HCT116 (cell line): ENCODE data around the gene CHERP. TPM values are rescaled to one million over a fixed set of nuclear protein-coding genes. Genes with fewer than 3 reads are reported as not detected.

ENCODE experiments used
- ATAC-seq: fragments of 200-7000 bp; cut with Tn5 transposase; 2 replicates; pipeline ENCODE4 v1.9.1; 2020; ENCODE audit warnings: mild to moderate bottlenecking, moderate library complexity
- BruUV-seq: library from RNA; stranded (reverse); fragments of 400-500 nt; replicated peaks from 2 replicates; lab custom pipeline; 2021; lab: Mats Ljungman, UMichigan
- CTCF ChIA-PET: fragments of 300-600 bp; sonication (Branson Sonifier 250); formaldehyde crosslinking; loops from one replicate; lab custom pipeline; 2021; ENCODE audit warnings: antibody characterized with exemption; lab: Charles Lee
- POLR2A ChIA-PET: fragments of 300-600, 350-600 bp; sonication (Branson Sonifier 250); formaldehyde crosslinking; loops from one replicate; lab custom pipeline; 2021; ENCODE audit warnings: antibody characterized with exemption; lab: Charles Lee
- RAD21 ChIA-PET, 2 experiments: fragments of 300-600 bp; sonication (Branson Sonifier 250); formaldehyde crosslinking; loops; one replicate each; lab custom pipeline; 2023; ENCODE audit warnings: low total read pairs in 2 of 2; ENCODE audit not compliant: uncharacterized antibody in 2 of 2, unreplicated experiment in 2 of 2, low non-redundant PET in 1 of 2; lab: Charles Lee
- DNase-seq: peaks from one replicate; pipeline ENCODE4 v3.0.0-alpha.2; 2010; ENCODE audit warnings: low read depth, low spot score
- H2AFZ ChIP-seq: fragments of 200-600 bp; shearing (Covaris generic), sonication (generic); 2 replicates; pipeline ENCODE4 v1.6.1; 2017; ENCODE audit warnings: low read depth, mixed run types, mixed read lengths, antibody characterized with exemption, low read length; ENCODE audit not compliant: poor library complexity, severe bottlenecking
- H3K27ac ChIP-seq: 2 replicates; pipeline ENCODE4 v1.5.1; 2012; ENCODE audit warnings: low read depth, low read length
- H3K27me3 ChIP-seq: fragments of 200-600 bp; sonication (generic); 2 replicates; pipeline ENCODE4 v1.6.1; 2016; ENCODE audit warnings: mixed run types, low read length, mixed read lengths; ENCODE audit not compliant: insufficient read depth
- H3K36me3 ChIP-seq, 2 experiments: fragments of 200-500 bp in 1 of 2; fragments of 200-600 bp in 1 of 2; sonication (Bioruptor generic) in 1 of 2; sonication (generic) in 1 of 2; 2 replicates each; pipeline versions ENCODE4 v1.5.1 to v1.6.1; 2014 to 2016; ENCODE audit warnings: low read length in 2 of 2, inconsistent platforms in 1 of 2, mixed read lengths in 1 of 2, mixed run types in 1 of 2; ENCODE audit not compliant: insufficient read depth in 2 of 2, control insufficient read depth in 1 of 2
- H3K4me1 ChIP-seq, 2 experiments: fragments of 200-600 bp in 1 of 2; sonication (generic) in 1 of 2; 2 replicates each; pipeline versions ENCODE4 v1.5.1 to v1.6.1; 2012 to 2017; ENCODE audit warnings: low read length in 2 of 2, inconsistent platforms in 1 of 2, mild to moderate bottlenecking in 1 of 2, mixed read lengths in 1 of 2, mixed run types in 1 of 2, moderate library complexity in 1 of 2; ENCODE audit not compliant: insufficient read depth in 2 of 2, control insufficient read depth in 1 of 2
- H3K4me2 ChIP-seq: fragments of 200-600 bp; sonication (generic); 2 replicates; pipeline ENCODE4 v1.6.1; 2017; ENCODE audit warnings: mixed run types, low read length, mixed read lengths
- H3K4me3 ChIP-seq, 2 experiments: fragments of 200-600 bp in 1 of 2; sonication (generic) in 1 of 2; replicated peaks in 1 of 2; 2 replicates each; pipeline ENCODE4 v1.5.1; 2011 to 2016; ENCODE audit warnings: low read length in 2 of 2, control low read depth in 1 of 2, low read depth in 1 of 2, mild to moderate bottlenecking in 1 of 2, mixed read lengths in 1 of 2, mixed run types in 1 of 2
- H3K79me2 ChIP-seq: fragments of 200-600 bp; sonication (generic); 2 replicates; pipeline ENCODE4 v1.6.1; 2017; ENCODE audit warnings: mild to moderate bottlenecking, mixed run types, low read length, moderate library complexity, mixed read lengths; ENCODE audit not compliant: insufficient read depth
- H3K9ac ChIP-seq: fragments of 200-600 bp; sonication (generic); 2 replicates; pipeline ENCODE4 v1.6.1; 2016; ENCODE audit warnings: low read length, mixed read lengths
- H3K9me2 ChIP-seq: fragments of 200-600 bp; sonication (generic), shearing (Covaris generic); 2 replicates; pipeline ENCODE4 v1.6.1; 2017; ENCODE audit warnings: mixed run types, mild to moderate bottlenecking, moderate library complexity; ENCODE audit not compliant: insufficient read depth
- H3K9me3 ChIP-seq, 2 experiments: fragments of 200-500 bp in 1 of 2; fragments of 200-600 bp in 1 of 2; sonication (Bioruptor generic) in 1 of 2; sonication (generic) in 1 of 2; 2 replicates each; pipeline ENCODE4 v1.6.1; 2014 to 2017; ENCODE audit warnings: low read length in 2 of 2, mixed read lengths in 2 of 2, inconsistent platforms in 1 of 2, low read depth in 1 of 2, mild to moderate bottlenecking in 1 of 2, mixed run types in 1 of 2, moderate library complexity in 1 of 2; ENCODE audit not compliant: control insufficient read depth in 1 of 2, insufficient read depth in 1 of 2
- H4K20me1 ChIP-seq: fragments of 200-600 bp; sonication (generic), shearing (Covaris generic); 2 replicates; pipeline ENCODE4 v1.6.1; 2017; ENCODE audit warnings: mixed run types, mild to moderate bottlenecking, moderate library complexity; ENCODE audit not compliant: insufficient read depth
- CBX3 ChIP-seq: IDR thresholded peaks from 2 replicates; pipeline ENCODE4 v1.6.1; 2012; ENCODE audit warnings: low read depth
- CEBPB ChIP-seq: IDR thresholded peaks from 2 replicates; pipeline ENCODE4 v1.6.1; 2012; ENCODE audit warnings: low read depth
- ELF1 ChIP-seq: IDR thresholded peaks from 2 replicates; pipeline ENCODE4 v1.6.1; 2012; ENCODE audit warnings: low read depth, borderline replicate concordance
- EZH2 ChIP-seq: fragments of 200-600 bp; sonication (generic); IDR thresholded peaks from 2 replicates; pipeline ENCODE4 v1.6.1; 2017; ENCODE audit warnings: antibody characterized with exemption, mixed run types
- EZH2phosphoT487 ChIP-seq: fragments of 200-600 bp; IDR thresholded peaks from 2 replicates; pipeline ENCODE4 v1.6.1; 2018; ENCODE audit warnings: antibody characterized with exemption, borderline replicate concordance
- FOSL1 ChIP-seq: IDR thresholded peaks from 2 replicates; pipeline ENCODE4 v1.6.1; 2012; ENCODE audit warnings: low read depth
- POLR2A ChIP-seq: IDR thresholded peaks from 2 replicates; pipeline ENCODE4 v1.7.0; 2011; ENCODE audit warnings: borderline replicate concordance; ENCODE audit not compliant: insufficient read depth, insufficient read length; ENCODE audit errors: extremely low read depth
- SIN3A ChIP-seq: IDR thresholded peaks from 2 replicates; pipeline ENCODE4 v1.6.1; 2012; ENCODE audit warnings: low read depth
- SP1 ChIP-seq: IDR thresholded peaks from 2 replicates; pipeline ENCODE4 v1.6.1; 2012; ENCODE audit warnings: low read depth
- SRF ChIP-seq: IDR thresholded peaks from 2 replicates; pipeline ENCODE4 v1.6.1; 2012; ENCODE audit warnings: low read depth
- TCF7L2 ChIP-seq: IDR thresholded peaks from 2 replicates; pipeline ENCODE4 v1.7.0; 2011; ENCODE audit warnings: borderline replicate concordance, inconsistent platforms; ENCODE audit not compliant: insufficient read depth, insufficient read length; ENCODE audit errors: extremely low read depth
- YY1 ChIP-seq: IDR thresholded peaks from 2 replicates; pipeline ENCODE4 v1.6.1; 2011; ENCODE audit warnings: low read length, low read depth, moderate library complexity, mild to moderate bottlenecking; ENCODE audit not compliant: insufficient replicate concordance; ENCODE audit errors: extremely low read depth
- ZNF274 ChIP-seq: fragments of 200-500 bp; sonication (Bioruptor generic); IDR thresholded peaks from 2 replicates; pipeline ENCODE4 v1.6.1; 2014; ENCODE audit warnings: mild to moderate bottlenecking, low read depth, low read length, inconsistent platforms
- intact Hi-C: fragments of 100-400 bp; cut with micrococcal nuclease; formaldehyde crosslinking; loops from 2 replicates; pipeline ENCODE4 v1.10.0; 2022
- total RNA-seq: library from RNA; stranded (reverse); gene quantifications from one replicate; pipeline ENCODE4 v1.2.1, GENCODE V29; 2021; ENCODE audit not compliant: unreplicated experiment
- TF ChIP-seq, protein P1 (sequence below), 3 experiments: fragments of 200-600 bp in 1 of 3; sonication (generic) in 1 of 3; IDR thresholded peaks in 2 of 3; conservative IDR thresholded peaks in 1 of 3; 2 replicates each; pipeline ENCODE4 v1.5.1; 2012 to 2017; ENCODE audit warnings: low read depth in 2 of 3, low read length in 2 of 3, antibody characterized with exemption in 1 of 3, borderline replicate concordance in 1 of 3, control low read depth in 1 of 3, mild to moderate bottlenecking in 1 of 3, mixed read lengths in 1 of 3, mixed run types in 1 of 3, moderate library complexity in 1 of 3; ENCODE audit not compliant: insufficient read depth in 1 of 3
- TF ChIP-seq, protein P2 (sequence below): IDR thresholded peaks from 2 replicates; pipeline ENCODE4 v1.6.1; 2012
- TF ChIP-seq, protein P3 (sequence below): IDR thresholded peaks from 2 replicates; pipeline ENCODE4 v1.6.1; 2012
- TF ChIP-seq, protein P4 (sequence below): IDR thresholded peaks from 2 replicates; pipeline ENCODE4 v1.6.1; 2012; ENCODE audit warnings: low read depth

CHERP gene
- total RNA-seq, 1 experiment from 2014 or later = 65.8 TPM

DNA sequence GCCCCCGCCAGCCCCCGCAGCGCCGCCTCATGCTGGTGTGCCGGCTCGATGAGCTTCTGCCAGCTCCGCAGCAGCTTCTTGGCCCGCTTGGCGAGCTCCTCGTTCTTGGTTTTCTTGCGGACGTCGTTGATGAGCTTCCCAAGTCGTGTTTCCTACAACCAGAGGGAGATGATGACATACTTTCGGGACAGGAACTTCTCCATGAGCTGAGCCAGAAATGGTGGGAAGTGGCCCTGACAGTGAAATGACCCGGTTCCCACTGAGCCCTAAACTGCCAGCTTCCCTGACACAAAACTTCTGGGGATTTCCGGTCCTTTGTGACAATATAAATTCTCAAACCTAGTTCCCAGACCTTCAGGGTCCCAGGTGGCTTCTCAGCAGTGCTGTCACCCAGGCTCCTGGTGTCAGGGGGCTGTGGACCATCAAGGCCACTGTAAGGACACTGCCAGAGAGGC lies 35.3 kb upstream of the CHERP start:
- Histone ChIP-seq H3K4me1 (peaks cover 3 to 12% of the 10 kb centered on the region in 2 experiments; a peak in 2 of 4 replicates), H3K36me3 (peaks cover 17 to 24% of the 10 kb centered on the region in 2 experiments; a peak in 3 of 4 replicates), H3K27ac (no peak overlapping the region), H2AFZ (no peak overlapping the region), H3K9me2 (no peaks in the 10 kb centered on the region), H3K4me3 (no peak overlapping the region), H3K9ac (no peak overlapping the region), H3K4me2 (no peak overlapping the region), H3K9me3 (no peaks in the 10 kb centered on the region), H3K79me2 (peaks cover 93% of the 10 kb centered on the region), H4K20me1 (no peaks in the 10 kb centered on the region), H3K27me3 (no peaks in the 10 kb centered on the region)
- TF ChIP-seq SIN3A = no peak
- TF ChIP-seq YY1 = no peak
- TF ChIP-seq, protein P1, sequence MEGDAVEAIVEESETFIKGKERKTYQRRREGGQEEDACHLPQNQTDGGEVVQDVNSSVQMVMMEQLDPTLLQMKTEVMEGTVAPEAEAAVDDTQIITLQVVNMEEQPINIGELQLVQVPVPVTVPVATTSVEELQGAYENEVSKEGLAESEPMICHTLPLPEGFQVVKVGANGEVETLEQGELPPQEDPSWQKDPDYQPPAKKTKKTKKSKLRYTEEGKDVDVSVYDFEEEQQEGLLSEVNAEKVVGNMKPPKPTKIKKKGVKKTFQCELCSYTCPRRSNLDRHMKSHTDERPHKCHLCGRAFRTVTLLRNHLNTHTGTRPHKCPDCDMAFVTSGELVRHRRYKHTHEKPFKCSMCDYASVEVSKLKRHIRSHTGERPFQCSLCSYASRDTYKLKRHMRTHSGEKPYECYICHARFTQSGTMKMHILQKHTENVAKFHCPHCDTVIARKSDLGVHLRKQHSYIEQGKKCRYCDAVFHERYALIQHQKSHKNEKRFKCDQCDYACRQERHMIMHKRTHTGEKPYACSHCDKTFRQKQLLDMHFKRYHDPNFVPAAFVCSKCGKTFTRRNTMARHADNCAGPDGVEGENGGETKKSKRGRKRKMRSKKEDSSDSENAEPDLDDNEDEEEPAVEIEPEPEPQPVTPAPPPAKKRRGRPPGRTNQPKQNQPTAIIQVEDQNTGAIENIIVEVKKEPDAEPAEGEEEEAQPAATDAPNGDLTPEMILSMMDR (IDR thresholded peaks at IDR 0.05 in 2 of 3, conservative IDR thresholded peaks at IDR 0.05 in 1 of 3; ENCODE audit: borderline replicate concordance in 1 of 3, insufficient read depth in 1 of 3, low read depth in 2 of 3, low read length in 2 of 3) = no peak
- TF ChIP-seq SRF = no peak
- TF ChIP-seq EZH2 = no peak
- TF ChIP-seq FOSL1 = no peak
- TF ChIP-seq, protein P2, sequence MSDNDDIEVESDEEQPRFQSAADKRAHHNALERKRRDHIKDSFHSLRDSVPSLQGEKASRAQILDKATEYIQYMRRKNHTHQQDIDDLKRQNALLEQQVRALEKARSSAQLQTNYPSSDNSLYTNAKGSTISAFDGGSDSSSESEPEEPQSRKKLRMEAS = no peak
- TF ChIP-seq, protein P3, sequence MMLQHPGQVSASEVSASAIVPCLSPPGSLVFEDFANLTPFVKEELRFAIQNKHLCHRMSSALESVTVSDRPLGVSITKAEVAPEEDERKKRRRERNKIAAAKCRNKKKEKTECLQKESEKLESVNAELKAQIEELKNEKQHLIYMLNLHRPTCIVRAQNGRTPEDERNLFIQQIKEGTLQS = no peak
- TF ChIP-seq ELF1 = no peak
- no peak for TF ChIP-seq TCF7L2
- TF ChIP-seq, protein P4, sequence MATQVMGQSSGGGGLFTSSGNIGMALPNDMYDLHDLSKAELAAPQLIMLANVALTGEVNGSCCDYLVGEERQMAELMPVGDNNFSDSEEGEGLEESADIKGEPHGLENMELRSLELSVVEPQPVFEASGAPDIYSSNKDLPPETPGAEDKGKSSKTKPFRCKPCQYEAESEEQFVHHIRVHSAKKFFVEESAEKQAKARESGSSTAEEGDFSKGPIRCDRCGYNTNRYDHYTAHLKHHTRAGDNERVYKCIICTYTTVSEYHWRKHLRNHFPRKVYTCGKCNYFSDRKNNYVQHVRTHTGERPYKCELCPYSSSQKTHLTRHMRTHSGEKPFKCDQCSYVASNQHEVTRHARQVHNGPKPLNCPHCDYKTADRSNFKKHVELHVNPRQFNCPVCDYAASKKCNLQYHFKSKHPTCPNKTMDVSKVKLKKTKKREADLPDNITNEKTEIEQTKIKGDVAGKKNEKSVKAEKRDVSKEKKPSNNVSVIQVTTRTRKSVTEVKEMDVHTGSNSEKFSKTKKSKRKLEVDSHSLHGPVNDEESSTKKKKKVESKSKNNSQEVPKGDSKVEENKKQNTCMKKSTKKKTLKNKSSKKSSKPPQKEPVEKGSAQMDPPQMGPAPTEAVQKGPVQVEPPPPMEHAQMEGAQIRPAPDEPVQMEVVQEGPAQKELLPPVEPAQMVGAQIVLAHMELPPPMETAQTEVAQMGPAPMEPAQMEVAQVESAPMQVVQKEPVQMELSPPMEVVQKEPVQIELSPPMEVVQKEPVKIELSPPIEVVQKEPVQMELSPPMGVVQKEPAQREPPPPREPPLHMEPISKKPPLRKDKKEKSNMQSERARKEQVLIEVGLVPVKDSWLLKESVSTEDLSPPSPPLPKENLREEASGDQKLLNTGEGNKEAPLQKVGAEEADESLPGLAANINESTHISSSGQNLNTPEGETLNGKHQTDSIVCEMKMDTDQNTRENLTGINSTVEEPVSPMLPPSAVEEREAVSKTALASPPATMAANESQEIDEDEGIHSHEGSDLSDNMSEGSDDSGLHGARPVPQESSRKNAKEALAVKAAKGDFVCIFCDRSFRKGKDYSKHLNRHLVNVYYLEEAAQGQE = no peak
- TF ChIP-seq ZNF274 = no peak
- TF ChIP-seq SP1 = no peak
- TF ChIP-seq EZH2phosphoT487 = no peak
- no peak for TF ChIP-seq CEBPB
- no peak for TF ChIP-seq POLR2A
- no peak for TF ChIP-seq CBX3
- ATAC-seq (no peak), DNase-seq (no peak)
- intact Hi-C loops = no loop called here
- CTCF ChIA-PET = no interaction called here
- BruUV-seq = no TSS peak
- POLR2A ChIA-PET = no interaction called here
- RAD21 ChIA-PET = no interaction called here
